Measurements from ENCODE around the gene NKAIN1.
A peak's percentile ranks its signal among the peaks of the same experiment; 100 is the strongest.
"Not testable (repeated sequence)": the region's sequence is repeated elsewhere in the genome, so short reads cannot be mapped to it uniquely, and the experiment has no call there.

Gene NKAIN1

DNA sequence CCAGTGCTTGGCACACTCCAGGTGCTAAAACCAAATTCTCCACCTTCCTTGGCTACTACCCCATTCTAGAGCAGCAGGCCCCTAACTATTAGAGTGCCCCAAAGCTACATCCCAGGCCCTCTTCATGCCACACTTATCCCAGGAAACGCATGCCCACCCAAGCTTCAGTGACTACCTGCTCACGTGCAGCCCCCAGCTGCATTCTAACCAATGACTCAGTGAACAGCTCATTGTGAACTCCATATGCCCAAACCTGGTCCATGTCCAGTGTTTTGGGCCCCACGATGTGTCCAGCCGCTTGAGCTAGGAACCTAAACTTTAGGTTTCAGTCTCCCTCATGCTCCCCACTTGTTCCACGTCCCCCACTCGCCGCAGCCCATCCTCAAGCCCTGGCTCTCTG lies 41.5 kb downstream of the NKAIN1 start:
- no peak for DNase-seq (ENCODE audit: low spot score)

DNA sequence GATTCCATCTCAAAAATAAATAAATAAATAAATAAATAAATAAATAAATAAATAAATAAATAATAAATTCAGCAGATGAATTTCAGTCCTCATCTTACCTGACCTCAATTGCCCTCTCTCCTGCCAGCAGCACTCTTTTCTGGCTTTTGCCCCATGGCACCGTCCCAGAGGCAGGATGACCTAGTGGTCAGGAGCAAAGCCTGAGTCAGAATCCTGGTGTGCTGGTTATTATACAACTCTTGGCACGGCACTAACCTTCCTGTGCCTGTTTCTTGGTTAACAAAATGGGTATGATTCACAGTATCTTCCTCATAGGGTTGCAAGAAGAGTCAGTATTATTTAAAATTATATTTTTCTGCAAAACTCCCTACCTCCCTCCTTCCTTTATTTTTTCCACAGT lies 43.0 kb downstream of the NKAIN1 start:
- DNase-seq (ENCODE audit: low spot score) = no peak

DNA sequence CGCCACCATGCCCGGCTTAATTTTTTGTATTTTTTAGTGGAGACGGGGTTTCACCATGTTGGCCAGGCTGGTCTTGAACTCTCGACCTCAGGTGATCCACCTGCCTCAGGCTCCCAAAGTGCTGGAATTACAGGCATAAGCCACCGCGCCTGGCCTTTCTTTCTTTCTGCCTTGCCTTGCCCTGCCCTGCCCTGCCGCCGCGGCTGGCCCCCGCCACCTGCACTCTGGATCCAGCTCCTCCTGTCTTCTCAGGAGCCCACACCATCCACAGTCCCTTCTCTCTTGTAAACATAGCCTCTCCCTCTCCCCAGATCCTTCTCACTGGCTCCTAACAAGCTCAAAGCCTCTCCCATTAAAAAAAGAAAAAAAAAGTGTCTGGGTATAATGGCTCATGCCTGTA lies 44.4 kb downstream of the NKAIN1 start:
- not testable (repeated sequence) for DNase-seq (ENCODE audit: low spot score)

DNA sequence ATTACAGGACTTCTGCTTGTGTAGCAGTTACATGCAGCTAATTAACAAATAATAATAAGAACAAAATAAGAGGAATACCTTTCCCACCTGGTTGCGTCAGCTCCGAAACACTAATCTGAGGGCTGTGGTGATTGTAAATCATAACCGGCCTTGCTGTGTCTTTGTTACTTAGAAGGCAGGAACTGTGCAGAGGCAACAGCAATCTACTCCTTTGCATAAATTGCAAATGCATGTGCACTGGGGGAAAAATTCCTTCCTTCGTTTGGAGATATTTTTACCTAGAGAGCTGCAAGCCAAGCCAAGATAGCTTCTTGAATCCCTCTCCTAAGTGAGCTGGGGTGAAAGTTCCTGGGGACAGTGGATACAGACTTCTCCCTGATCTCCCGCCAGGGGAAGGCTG lies 46.0 kb downstream of the NKAIN1 start:
- no peak for DNase-seq (ENCODE audit: low spot score)

DNA sequence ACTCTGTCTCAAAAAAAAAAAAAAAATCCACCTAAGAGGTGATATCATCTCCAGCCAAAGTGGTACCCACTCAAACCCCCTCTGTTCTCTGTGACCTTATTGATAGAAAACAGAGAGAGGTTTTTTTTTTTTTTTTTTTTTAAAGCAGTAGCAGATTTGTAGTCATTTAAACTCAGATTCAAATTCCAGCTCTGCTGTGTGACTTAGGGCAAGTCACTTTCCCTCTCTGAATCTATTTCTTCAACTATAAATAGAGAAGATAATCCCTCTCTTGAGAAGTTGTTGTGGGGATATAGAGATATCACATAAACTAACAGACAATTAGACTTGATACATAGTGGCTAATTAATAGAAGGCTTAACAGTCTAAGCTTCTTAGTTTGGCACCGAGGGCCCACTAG lies 48.4 kb downstream of the NKAIN1 start:
- DNase-seq (ENCODE audit: low spot score) = no peak

DNA sequence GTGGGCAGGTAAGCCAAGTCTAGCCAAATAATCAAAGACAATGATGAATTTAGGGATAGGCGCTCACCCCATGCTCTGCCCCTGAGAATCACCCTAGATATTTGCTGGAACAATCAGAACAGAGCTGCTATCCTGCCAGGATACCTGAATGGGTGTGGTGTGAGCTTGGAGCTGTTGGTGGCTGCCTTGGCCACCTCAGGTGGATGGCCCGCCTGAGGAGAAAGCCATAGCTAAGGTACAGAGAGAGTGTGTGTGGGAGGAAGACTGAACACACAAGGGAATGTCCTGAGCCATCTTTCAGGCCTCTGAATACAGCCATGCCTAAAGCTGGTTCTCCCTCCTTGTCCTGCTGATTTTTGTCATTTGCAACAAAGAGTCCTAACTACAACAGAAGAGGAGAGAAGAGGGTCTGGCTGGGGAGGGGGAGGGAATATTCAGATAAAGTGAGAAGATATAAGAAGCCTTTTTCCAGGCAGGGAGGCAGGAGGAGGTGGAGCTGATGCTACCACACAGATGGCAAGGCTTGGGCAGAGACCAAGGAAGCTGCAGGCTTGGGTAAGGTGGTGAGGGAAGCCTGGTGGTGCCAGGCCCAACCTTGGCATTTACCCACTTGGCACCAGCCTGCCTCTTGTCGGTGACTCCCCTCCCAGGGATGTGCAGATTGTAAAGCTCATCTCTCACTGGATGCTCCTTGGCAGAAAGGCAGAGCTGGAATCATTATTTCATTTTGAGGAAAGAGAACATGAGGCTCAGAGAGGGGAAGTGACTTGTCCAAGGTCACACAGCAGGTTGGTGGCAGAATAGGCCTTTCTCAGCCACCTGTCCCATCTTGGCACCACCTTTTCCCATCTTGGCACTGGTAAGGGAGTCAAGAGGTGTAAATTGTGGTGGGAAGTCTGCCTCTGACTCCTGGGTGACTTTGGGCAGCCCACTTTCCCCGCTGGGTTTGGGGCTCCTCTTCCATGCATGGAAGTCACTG lies 49.7 kb downstream of the NKAIN1 start:
- DNase-seq (ENCODE audit: low spot score) = no peak

DNA sequence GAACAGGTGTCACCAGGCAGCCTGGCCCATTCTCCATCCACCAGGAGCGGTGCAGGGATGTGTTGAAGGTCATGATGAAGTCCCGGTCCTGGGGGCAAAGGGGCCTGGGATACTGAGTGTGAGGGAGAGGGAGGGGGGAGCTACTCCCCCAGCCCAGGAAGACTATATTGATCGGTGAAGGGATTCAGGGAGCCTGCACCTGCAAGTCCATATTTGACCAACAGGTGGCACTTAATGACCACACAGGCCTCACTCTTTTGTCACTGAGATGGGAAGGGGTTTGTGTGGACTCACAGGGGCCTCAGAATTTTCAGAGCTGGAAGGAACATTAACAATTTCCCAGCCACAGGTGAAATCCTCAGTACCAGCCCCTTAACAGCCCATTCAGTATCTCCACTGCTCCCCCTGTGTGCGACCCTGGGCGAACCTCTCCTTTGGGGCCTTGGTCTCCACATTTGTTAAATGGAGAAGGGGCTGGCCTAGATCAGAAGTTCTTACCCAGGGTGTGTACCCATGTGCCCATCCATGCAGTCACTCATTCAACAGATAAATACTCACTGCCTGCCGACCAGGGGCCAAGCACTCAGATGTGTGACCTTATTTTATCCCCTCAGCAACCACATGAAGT lies 55.6 kb downstream of the NKAIN1 start:
- peak; percentile 53 for DNase-seq (ENCODE audit: low spot score)

DNA sequence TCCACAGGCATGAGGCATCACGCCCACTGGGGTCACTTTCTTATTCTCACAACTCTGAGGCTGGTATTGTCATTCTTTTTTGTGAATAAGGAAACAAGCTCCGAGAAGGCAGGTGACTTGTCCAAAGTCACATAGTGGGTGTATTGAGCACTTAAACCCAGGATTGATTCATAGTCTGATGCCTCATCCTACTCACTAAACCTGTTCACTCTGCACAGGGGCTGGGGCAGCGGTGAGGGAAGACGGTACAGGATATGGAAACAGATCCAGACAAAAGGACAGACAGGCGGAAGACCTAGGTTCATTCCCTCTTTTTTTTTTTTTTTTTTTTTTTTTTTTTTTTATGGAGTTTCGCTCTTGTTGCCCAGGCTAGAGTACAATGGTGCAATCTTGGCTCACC lies 56.6 kb downstream of the NKAIN1 start:
- DNase-seq (ENCODE audit: low spot score) = no peak

DNA sequence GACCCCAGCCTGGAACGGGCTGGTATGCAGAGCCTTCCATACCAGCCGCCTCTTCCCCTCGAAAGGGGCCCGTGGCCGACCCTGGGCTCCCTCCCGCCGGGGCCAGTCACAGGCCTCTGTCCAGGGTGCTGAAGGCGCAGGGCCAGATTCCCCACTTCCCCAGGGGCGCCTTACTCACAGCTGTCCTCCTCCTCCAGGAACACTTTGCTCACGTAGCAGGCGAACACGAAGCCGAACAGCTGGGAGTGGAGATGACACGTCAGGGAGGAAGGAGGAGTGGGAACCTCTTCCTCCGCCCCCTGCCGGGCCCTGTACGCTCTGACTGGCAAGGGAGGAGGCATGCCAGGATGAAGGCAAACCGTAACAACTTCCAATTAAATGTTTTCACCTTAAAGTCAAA lies 57.3 kb downstream of the NKAIN1 start:
- DNase-seq (ENCODE audit: low spot score) = no peak

DNA sequence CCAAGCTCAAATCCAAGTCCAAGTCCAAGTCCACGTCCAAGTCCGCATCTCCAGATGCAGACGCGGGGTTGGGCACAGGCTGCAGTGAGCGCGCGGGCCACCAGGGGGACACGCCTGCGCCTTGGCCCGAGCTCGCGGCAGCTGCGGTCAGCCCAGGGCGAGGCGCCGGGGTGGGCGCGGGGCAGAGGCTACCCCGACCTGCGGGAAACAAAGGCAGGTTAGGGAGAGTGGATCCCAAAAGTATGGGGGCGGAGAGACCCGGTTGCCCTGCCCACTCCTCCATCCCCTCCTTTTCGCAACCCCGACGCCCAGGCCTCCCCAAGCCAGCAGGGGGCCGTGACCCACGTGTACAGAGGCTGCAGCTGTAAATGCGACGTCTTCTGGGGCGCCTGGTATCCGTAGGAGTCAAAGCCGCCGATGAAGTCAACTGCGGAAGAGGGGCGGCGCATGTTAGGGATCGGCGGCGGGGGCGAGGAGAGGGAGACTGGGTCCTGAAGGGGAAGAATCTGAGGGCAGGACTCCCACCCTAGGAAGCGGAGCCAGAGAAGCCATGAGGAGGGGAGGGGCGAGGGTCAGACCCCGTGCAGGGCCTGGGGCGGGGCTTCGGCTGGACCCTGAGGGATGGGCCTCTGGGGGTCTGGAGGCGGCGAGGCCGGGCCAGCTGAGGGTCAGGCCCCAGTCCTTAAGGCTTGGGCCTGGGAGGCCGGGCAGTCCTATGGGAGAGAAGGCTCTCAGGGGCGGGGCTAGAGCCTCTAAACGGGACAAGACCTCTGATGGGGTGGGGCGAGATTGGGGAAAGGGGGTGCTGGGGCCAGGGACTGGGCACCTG lies 58.0 kb downstream of the NKAIN1 start:
- no peak for DNase-seq (ENCODE audit: low spot score)

DNA sequence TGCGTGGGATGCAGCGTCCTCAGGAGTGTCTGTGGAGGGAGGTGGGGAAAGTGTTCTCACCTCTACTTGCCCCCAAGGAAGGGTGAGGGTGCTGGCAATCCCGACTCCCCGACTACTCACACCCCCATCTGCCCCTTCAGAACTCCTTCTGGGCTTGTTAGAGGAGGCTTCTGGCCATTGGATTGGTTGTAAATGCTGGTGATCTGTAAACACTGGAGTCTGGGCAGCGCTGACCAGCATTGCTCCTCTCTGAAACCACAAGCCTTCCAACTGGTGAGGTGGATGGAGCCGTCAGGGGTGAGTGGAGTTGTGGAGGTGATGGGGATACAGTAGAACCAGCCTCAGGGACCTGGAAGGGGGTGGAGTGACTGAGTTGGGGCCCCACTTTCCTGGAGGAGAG lies 59.3 kb downstream of the NKAIN1 start:
- DNase-seq (ENCODE audit: low spot score) = no peak

DNA sequence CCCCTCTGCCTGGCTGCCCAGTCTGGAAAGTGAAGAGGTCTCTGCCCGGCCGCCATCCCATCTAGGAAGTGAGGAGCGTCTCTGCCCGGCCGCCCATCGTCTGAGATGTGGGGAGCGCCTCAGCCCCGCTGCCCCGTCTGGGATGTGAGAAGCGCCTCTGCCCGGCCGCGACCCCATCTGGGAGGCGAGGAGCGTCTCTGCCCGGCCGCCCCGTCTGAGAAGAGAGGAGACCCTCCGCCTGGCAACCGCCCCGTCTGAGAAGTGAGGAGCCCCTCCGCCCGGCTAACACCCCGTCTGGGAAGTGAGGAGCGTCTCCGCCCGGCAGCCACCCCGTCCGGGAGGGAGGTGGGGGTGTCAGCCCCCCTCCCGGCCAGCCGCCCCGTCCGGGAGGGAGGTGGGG lies 63.4 kb downstream of the NKAIN1 start:
- DNase-seq (ENCODE audit: low spot score) = not testable (repeated sequence)

DNA sequence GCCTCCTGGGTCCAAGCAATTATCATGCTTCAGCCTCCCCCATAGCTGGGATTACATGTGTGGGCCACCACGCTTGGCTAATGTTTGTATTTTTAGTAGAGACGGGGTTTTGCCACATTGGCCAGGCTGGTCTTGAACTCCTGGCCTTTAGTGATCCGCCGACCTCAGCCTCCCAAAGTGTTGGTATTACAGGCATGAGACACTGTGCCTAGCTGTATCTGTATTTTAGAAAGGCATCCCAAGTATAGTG lies 69.3 kb downstream of the NKAIN1 start:
- DNase-seq (ENCODE audit: low spot score) = no peak

DNA sequence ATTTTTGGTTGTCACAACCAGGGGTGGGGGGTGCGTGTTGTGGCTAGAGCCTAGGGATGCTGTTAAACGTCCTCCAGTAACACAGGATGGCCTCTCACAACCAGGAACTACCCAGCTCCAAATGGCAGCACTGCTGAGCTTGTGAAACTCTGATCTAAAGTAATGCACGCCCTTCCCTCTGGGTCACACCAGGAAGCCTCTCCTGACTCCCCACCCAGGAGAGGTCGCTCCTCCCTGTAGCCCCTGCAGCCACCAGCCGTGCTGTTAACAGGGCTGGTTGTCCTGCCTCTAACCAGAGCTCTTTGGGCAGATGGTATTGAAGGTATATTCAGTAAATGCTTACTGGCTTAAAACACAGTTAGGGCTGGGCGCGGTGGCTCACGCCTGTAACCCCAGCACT lies 73.2 kb downstream of the NKAIN1 start:
- no peak for DNase-seq (ENCODE audit: low spot score)

DNA sequence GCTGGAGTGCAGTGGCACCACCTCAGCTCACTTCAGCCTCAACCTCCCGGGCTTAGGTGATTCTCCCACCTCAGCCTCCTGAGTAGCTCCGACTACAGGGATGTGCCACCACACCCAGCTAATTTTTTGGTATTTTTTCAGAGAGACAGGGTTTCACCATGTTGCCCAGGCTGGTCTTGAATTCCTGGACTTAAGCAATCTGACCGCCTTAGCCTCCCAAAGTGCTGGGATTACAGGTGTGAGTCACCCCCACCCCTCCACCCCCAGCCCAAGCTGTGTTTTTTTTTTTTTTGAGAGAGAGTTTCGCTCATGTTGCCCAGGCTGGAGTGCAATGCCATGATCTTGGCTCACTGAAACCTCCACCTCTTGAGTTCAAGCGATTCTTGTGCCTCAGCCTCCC lies 75.4 kb downstream of the NKAIN1 start:
- DNase-seq (ENCODE audit: low spot score) = no peak

DNA sequence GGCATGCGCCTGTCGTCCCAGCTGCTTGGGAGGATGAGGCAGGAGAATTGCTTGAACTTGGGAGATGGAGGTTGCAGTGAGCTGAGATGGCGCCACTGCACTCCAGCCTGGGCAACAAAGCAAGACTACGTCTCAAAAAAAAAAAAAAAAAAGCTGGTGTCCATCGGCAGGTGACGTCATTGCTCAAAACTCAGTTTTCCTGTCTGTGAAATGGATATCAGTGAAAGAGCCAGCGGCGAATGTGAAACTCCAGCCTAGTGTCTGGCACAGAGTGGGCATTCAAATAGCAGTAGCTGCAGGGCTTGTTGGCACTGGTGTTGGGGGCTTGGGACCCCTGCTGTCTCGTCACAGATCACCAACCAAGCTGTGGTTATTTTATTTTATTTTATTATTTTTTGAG lies 75.8 kb downstream of the NKAIN1 start:
- no peak for DNase-seq (ENCODE audit: low spot score)

DNA sequence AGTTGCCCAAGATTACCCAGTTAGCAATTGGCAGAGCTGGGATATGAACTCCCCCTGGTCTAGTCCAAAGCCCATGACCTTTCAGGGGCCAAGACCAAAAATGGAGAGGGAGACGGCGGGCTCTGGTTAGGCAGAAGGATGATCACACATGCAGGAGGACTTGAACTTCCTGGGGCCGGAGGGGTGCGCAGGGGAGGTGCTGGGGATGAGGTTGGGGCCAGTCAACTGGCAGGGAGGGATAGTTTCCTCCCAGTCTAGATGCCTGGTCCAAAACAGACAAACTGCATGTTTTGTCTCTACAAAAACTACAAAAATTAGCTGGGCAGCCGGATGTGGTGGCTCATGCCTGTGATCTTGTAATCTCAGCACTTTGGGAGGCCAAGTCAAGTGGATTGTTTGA lies 78.1 kb downstream of the NKAIN1 start:
- no peak for DNase-seq (ENCODE audit: low spot score)

DNA sequence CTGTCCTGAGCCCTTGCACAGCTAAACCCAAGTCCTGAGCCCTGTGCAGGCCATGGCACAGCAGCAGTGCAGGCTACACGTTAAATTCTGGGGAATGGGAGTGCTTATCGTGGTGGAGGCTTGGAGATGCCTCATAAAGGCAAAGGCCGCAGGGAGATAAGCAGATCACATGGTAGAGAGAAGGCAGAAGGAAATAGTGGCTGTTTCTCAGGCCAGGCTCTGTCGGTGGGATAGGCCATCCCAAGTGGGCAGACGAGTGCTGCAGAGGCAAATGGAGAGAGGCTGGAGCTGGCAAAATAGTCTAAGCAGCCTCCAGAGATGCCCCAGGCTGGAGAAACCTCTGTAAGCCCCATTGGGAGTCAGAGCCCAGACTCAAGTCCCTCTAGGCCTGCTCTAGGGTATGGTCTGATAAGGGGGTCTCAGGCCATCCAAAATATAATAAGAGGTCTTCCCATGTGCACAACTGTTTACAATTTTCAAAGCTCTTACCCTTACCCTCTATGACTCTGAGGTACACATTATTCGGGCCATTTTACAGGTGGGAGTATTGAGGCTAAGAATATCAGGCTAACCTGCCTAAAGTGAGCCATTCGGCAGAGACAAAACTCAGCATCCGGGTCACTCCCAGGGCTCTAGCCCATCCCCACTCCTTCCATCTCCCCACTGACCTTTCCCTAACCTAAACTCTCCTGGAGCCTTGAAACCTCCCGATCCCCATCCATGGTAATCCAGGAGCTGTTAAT lies 79.6 kb downstream of the NKAIN1 start:
- DNase-seq (ENCODE audit: low spot score) = no peak

DNA sequence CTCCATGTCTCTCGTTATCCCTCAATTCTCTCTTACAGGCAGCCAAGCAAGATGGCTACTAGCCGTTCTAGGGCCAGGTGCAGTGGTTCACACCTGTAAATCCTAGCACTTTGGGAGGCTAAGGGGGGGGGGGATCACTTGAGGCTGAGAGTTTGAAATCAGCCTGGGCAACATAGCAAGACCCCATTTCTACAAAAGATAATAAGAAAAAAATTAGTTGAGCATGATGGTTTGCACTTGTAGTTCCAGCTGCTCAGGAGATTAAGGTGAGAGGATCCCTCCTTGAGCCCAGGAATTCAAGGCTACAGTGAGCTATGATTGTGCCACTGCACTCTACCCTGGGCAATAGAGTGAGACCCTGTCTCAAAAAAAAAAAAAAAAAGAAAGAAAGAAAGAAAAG lies 80.4 kb downstream of the NKAIN1 start:
- DNase-seq (ENCODE audit: low spot score) = no peak

DNA sequence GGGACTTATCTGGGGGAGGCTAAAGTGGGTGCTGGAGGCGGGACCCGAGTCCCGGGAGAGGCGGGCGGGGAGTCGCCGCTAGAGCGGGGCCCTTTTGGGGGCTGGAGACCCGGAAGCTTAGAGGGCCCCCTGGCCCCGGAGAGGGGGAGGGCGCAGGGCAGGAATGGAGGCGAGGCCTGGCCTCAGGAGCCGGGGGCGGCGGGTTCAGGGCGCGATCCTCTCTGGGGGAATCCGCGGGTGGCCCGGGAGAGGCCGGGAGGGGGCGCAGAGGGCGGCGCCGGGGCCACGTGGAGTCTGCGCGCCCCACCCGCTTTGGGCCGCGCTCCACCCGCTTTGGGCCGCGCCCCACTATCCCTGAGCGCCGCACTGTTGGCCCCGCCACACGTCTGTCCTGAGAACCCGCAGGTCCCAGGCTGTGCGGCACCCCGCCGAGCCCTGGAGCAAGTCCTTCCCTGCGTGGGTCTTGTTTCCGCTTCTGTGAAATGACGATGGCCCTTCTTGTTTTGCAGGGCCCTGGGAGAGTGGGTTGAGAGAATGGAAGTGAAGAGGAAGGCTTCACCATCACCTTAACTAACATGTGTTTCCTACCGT lies 84.4 kb downstream of the NKAIN1 start:
- peak; percentile 59 for DNase-seq (ENCODE audit: low spot score)

DNA sequence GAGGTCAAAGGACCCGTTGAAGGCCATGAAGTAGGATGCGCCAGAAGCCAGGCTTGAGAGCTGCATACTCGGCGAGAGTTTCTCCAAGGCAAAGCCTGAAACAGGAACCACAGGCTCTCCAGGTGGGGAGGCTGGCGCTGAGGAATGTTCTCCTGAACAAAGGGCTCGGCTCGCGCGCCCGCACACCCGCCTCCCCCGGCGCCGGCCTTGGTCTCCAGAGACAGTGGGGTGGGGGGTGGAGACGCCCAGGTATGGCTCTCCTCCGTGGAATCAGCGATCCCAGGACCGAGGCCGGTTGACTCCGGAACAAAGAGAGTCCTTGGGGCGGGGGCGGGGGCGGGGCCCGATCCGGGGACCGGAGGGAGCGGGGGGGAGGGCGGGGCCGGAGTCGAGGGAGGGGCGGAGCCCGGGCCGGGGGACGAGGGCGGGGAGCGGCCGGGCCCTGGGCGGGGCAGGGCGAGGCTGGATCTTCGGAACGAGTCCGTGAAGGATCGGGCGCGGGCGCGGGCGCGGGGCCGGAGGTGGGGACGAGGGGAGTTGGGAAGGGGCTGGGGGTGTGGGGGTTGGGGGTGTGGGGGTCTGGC lies 85.0 kb downstream of the NKAIN1 start:
- DNase-seq (ENCODE audit: low spot score) = peak; percentile 66

Data from SK-N-DZ (cell line).